ENCODE data around the gene RBM18. TPM values are rescaled to one million over a fixed set of nuclear protein-coding genes. Genes with fewer than 3 reads are reported as not detected.

RBM18 gene
- total and polyA plus RNA-seq, 12 donors, result 3.4 to 39.1 (median 16.4) TPM

DNA sequence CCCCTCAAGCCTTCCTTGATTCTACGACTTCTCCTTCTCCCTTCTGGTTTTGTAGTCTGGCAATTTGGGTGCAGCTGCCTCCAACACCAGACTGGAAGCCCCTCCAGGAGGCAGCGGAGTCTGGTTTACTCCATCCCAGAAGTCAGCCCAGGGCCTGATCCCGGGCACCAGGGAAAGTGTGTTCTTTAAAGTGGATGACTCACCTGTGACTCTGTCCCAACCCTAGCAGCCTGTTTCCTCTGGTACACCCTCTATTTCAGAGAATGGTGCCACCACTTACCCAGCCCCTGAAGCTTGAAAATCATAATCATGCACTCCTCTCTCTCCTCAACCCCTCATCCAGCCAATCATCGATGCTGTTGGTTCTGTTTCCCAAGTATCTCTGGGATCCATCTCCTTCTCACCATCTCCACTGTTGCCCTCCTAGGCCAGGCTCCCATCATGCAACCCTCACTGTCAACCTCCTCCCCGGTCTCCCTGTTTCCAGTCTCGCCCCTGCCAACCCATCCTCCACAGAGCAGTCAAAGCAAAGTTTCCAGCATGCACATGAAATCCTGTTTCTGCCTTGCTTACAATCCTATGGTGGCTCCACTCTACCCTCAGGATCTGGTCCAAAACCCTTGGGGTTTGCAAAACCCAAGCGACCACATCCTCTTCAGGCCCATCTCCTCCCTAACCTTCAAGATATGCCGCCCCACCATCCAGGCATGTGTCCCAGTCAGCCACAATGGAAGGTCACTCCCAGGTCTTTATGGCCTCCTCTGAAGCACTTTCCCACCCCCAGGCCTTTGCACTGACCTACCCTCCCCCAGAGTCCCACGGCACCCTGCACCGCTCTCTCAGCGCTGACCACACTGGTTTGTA is 46.3 kb downstream of the RBM18 start:
- Histone ChIP-seq H3K27ac (no peak overlapping the region), H3K36me3 (replicated peaks in 1 of 2) (no peaks in the 10 kb centered on the region), H3K27me3 (peaks cover 76% of the 10 kb centered on the region), H3K4me1 (replicated peaks in 1 of 2) (peaks cover 18 to 29% of the 10 kb centered on the region in 2 donors), H3K9me3 (replicated peaks in 1 of 3) (no peaks in the 10 kb centered on the region), H3K4me3 (no peak overlapping the region)
- TF ChIP-seq, protein P1, sequence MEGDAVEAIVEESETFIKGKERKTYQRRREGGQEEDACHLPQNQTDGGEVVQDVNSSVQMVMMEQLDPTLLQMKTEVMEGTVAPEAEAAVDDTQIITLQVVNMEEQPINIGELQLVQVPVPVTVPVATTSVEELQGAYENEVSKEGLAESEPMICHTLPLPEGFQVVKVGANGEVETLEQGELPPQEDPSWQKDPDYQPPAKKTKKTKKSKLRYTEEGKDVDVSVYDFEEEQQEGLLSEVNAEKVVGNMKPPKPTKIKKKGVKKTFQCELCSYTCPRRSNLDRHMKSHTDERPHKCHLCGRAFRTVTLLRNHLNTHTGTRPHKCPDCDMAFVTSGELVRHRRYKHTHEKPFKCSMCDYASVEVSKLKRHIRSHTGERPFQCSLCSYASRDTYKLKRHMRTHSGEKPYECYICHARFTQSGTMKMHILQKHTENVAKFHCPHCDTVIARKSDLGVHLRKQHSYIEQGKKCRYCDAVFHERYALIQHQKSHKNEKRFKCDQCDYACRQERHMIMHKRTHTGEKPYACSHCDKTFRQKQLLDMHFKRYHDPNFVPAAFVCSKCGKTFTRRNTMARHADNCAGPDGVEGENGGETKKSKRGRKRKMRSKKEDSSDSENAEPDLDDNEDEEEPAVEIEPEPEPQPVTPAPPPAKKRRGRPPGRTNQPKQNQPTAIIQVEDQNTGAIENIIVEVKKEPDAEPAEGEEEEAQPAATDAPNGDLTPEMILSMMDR (IDR thresholded peaks at IDR 0.05), result no peak
- TF ChIP-seq POLR2A (IDR thresholded peaks at IDR 0.05), result no peak
- 53 to 68% (median 59%) methylated on average over 11 of the region's 11 CpGs for WGBS, 4 donors
- intact Hi-C loops (cut with DNase I), result no loop called here
- DNase-seq, result no peak

- intact Hi-C loops (cut with DNase I), result no loop called here
- H3K36me3 ChIP-seq (replicated peaks in 1 of 2), result no peaks in the 10 kb centered on the region
- WGBS, 4 donors, result 58 to 70% (median 65%) methylated on average over 4 of the region's 4 CpGs
- H3K27ac ChIP-seq, result no peak overlapping the region
- H3K4me3 ChIP-seq, result no peak overlapping the region
- TF ChIP-seq POLR2A (IDR thresholded peaks at IDR 0.05), result no peak
- TF ChIP-seq, protein P1 (IDR thresholded peaks at IDR 0.05), result no peak
- peaks cover 21 to 30% of the 10 kb centered on the region in 2 donors for H3K4me1 ChIP-seq (replicated peaks in 1 of 2)
- no peak for DNase-seq
- peaks cover 75% of the 10 kb centered on the region for H3K27me3 ChIP-seq
- H3K9me3 ChIP-seq (replicated peaks in 1 of 3), result no peaks in the 10 kb centered on the region
Observed at GRCh38 chr9:122217640-122218039, 47.0 kb downstream of the RBM18 start.

DNA sequence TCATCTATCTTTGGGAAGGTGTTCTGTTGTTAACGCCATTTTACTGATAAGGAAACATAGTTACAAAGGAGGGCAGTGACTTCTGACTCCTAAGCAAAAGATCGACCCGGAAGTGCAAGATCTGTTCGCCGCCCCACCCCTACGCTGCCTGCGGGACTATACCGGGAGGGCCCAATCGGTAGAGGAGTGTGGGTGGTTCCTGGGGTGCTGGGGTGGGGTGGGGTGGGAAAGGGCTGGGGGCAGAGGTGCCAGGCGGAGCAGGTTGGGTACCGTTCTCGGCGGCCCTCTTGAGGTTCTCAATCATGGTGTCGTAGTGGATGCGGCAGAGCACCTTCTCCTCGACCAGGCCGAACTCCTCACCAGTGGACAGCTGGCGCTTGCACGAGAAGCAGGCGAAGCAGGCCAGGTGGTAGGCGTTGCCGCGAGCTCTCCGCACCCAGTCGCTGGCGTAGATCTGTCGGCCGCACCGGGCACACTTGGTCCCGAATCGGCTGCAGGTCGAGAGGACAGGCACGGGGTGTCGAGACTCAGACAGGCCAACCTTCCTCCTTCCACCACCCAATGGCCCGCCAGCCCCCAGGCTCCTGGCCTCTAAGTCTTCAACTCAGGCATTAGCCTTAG is 47.7 kb downstream of the RBM18 start:
- no peak for DNase-seq
- Histone ChIP-seq H3K27me3 (peaks cover 68% of the 10 kb centered on the region), H3K4me3 (no peak overlapping the region), H3K27ac (no peak overlapping the region), H3K9me3 (replicated peaks in 1 of 3) (no peaks in the 10 kb centered on the region), H3K36me3 (replicated peaks in 1 of 2) (no peaks in the 10 kb centered on the region), H3K4me1 (replicated peaks in 1 of 2) (peaks cover 21 to 30% of the 10 kb centered on the region in 2 donors)
- intact Hi-C loops (cut with DNase I), result no loop called here
- TF ChIP-seq POLR2A (IDR thresholded peaks at IDR 0.05), result no peak
- TF ChIP-seq, protein P1 (IDR thresholded peaks at IDR 0.05), result no peak
- 59 to 72% (median 62%) methylated on average over 25 to 35 of the region's 35 CpGs for WGBS, 4 donors

GRCh38 chr9:122216138-122216797 is 48.4 kb downstream of the RBM18 start:
- no peak for TF ChIP-seq POLR2A (IDR thresholded peaks at IDR 0.05)
- TF ChIP-seq, protein P1 (IDR thresholded peaks at IDR 0.05), result no peak
- Histone ChIP-seq H3K9me3 (replicated peaks in 1 of 3) (no peaks in the 10 kb centered on the region), H3K27ac (no peak overlapping the region), H3K27me3 (peaks cover 65% of the 10 kb centered on the region), H3K36me3 (replicated peaks in 1 of 2) (no peaks in the 10 kb centered on the region), H3K4me3 (no peak overlapping the region), H3K4me1 (replicated peaks in 1 of 2) (peaks cover 21 to 30% of the 10 kb centered on the region in 2 donors)
- intact Hi-C loops (cut with DNase I), result no loop called here
- 74 to 81% (median 78%) methylated on average over 4 of the region's 4 CpGs for WGBS, 4 donors
- DNase-seq, result no peak
